PC-9 (cell line): ENCODE measurements around the gene ZNF346.

Experiments
- EZH2 ChIP-seq: fragments of 200-600 bp; sonication (generic); IDR thresholded peaks from 2 replicates; pipeline ENCODE4 v1.8.0; 2017; ENCODE audit warnings: antibody characterized with exemption, low read depth
- TF ChIP-seq, protein P1 (sequence below): fragments of 200-600 bp; sonication (generic); conservative IDR thresholded peaks from 2 replicates; pipeline ENCODE4 v1.6.1; 2017; ENCODE audit warnings: mixed run types, antibody characterized with exemption, mild to moderate bottlenecking, moderate library complexity

DNA sequence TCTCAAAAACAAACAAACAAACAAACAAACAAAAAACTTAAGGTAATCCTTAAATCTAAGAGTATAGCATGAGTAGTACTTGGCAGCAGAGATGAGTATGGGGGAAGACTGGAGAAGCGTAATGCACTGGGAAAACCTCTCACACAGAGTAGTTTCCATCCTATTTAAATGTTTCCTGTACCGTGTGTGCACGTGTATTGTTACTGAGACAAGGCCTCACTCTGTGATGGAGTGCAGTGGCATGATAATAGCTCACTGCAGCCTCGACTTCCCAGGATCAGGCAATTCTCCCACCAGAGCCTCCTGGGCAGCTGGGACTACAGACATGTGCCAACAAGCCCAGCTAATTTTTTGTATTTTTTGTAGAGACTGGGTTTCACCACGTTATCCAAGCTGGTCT is 18.8 kb upstream of the ZNF346 start:
- TF ChIP-seq EZH2: no peak
- TF ChIP-seq, protein P1, sequence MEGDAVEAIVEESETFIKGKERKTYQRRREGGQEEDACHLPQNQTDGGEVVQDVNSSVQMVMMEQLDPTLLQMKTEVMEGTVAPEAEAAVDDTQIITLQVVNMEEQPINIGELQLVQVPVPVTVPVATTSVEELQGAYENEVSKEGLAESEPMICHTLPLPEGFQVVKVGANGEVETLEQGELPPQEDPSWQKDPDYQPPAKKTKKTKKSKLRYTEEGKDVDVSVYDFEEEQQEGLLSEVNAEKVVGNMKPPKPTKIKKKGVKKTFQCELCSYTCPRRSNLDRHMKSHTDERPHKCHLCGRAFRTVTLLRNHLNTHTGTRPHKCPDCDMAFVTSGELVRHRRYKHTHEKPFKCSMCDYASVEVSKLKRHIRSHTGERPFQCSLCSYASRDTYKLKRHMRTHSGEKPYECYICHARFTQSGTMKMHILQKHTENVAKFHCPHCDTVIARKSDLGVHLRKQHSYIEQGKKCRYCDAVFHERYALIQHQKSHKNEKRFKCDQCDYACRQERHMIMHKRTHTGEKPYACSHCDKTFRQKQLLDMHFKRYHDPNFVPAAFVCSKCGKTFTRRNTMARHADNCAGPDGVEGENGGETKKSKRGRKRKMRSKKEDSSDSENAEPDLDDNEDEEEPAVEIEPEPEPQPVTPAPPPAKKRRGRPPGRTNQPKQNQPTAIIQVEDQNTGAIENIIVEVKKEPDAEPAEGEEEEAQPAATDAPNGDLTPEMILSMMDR: no peak
